Activated gamma-delta T cell (primary cell): ENCODE data around the gene ACTMAP.
"Not testable (repeated sequence)": the region's sequence is repeated elsewhere in the genome, so short reads cannot be mapped to it uniquely, and the experiment has no call there.

Source experiments
- DNase-seq: peaks from one replicate; lab custom pipeline; 2025; lab: John Stamatoyannopoulos, UW

Gene ACTMAP

GRCh38 chr19:40776364-40776763, 26.1 kb upstream of the ACTMAP start:
- DNase-seq: no peak

DNA sequence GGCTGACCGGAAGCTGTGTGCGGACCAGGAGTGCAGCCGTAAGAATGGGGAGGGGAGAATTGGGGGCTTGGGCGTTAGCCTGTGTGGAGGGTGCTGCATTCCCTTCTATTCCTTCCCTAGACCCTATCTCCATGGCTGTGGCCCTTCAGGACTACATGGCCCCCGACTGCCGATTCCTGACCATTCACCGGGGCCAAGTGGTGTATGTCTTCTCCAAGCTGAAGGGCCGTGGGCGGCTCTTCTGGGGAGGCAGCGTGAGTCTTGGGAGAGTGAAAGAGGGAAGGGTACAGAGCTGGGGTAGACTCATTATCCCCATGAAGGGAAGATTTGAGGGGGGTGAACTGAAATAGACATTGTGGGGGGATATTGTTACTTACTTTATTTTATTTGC, 25.4 kb upstream of the ACTMAP start:
- DNase-seq: no peak

DNA sequence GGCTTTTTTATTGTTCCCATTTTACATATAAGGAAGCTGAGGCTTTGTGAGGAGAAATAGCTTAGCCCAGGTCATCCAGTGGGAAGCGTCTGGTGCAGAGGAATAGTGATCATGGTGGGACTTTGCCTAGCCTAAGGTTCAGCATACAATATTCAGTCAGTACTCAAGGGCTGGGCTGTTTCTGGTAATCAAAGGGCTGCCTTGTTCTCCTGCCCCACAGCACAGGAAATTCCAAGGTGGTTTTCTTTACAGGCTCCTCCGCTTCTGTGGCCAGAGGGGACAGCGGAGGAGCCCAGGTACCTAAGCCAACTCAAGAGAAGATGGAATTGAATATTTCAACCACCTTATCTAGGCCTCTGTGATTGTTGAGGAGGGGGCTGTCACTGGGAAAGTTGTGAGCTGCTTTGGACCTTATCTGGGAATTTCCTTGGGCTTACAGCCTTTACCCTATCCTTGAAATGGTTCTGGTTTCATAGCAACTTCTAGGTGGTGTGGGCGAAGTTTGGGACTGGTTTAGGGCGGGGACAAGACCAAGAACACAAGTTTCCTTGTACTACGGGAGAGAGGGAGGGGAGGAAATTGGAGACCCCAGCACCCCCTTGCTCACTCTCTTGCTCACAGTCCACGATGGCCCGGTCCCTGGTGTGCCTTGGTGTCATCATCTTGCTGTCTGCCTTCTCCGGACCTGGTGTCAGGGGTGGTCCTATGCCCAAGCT, 24.8 kb upstream of the ACTMAP start, which contains the start of gene MIA:
Gene MIA (plus strand): TSS at position 606 of the 716 bp plus-strand sequence. CDS start 22 bp downstream, at position 628.
- DNase-seq: no peak

DNA sequence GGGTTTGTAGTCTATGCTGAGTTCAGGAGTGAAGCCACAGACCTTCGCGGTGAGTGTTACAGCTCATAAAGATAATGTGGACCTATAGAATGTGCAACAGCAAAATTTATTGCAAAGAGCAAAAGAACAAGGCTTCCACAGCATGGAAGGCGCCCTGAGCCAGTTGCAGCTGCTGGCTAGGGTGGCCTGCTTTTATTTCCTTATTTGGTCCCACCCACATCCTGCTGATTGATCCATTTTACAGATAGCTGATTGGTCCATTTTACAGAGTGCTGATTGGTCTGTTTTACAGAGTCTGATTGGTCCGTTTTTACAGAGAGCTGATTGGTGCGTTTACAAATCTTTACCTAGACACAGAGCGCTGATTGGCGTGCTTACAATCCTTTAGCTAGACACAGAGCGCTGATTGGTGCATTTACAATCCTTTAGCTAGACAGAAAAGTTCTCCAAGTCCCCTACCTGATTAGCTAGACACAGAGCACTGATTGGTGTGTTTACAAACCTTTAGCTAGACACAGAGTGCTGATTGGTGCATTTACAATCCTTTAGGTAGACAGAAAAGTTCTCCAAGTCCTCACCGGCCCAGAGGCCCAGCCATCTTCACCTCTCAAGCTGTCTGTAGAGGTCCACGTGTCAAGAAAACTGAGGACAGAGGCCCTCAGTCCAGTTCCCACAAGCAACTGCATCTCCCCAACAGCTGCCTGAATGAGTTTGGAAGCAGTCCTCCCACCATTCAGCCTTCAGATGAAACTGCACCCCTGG, 21.0 kb upstream of the ACTMAP start:
- not testable (repeated sequence) for DNase-seq

DNA sequence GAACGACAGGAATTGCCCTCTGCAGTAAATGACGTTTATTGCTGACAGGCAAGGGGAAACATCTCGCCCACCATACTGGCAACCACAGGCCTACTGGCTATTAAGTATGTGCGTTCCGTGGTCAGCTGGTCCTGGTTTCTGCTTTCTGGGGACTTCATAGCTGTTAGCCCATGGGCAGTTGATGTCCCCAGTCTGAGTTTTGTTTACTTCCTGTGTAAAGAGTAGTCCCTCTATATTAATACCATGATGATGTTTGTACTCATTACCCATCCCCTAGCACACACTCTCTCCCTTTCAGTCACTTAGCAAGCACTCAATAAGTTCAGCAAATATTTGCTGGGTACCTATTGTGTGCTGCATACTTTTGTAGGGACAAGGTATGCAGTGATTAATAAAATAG, 18.6 kb upstream of the ACTMAP start:
- no peak for DNase-seq

DNA sequence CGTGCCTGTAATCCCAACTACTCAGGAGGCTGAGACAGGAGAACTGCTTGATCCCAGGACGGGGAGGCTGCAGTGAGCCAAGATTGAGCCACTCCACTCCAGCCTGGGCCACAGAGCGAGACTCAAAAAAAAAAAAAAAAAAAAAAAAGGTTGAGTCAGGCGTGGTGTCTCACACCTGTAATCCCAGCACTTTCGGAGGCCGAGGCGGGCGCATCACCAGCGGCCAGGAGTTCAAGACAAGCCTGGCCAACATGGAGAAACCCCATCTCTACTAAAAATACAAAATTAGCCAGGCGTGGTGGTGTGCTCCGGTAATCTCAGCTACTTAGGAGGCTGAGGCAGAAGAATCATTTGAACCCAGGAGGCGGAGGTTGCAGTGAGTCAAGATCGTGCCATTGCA, 16.1 kb upstream of the ACTMAP start:
- not testable (repeated sequence) for DNase-seq

DNA sequence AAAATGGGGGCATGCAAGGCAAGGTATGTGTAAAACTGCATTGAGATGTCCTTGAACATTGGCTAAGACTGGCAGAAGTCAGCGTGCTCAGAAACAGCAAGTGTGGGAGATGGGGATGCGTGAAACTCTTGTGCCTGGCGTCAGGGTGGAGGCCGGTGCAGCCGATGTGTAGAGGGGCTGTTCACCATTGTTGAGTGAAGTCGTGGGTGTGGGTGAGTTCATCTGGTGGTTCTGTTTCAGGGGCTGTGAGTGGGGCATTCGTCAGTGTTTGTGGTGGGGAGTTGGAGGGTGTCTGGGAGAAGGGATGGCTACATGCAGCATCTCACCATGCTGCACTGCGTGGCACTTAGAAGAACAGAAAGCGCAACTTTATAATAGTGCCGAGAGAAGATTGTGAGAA, 13.7 kb upstream of the ACTMAP start:
- DNase-seq: no peak

- DNase-seq: no peak
Measured at GRCh38 chr19:40763526-40763925, 13.2 kb upstream of the ACTMAP start.

DNA sequence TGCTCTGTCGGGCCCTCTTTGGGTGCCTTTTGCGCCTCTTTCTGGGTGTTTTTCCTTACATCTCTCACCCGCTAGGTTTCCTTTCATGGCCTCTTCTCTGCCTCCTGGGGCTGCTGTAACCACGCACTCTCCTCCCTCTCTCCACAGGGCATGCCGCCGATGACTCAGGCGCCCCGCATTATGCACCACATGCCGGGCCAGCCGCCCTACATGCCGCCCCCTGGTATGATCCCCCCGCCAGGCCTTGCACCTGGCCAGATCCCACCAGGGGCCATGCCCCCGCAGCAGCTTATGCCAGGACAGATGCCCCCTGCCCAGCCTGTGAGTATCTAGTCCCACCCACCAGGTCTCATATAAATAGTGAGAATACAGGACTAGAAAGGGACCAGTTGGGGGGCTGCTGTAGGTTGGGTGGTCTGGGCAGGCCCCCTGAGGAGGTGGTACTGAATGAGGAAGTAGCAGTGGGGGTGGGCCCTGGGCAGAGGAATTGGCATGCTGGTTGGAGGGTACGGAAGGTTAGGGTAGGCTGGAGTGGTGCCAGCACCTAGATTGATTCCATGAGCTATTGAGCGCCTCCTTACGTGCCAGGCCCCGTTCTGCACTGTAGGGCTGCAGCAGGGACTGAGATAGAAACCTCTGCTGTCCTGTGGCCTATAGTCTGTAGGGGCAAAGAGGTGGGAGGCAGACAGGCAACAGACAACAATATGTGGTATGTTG, 12.6 kb upstream of the ACTMAP start:
- DNase-seq: no peak

DNA sequence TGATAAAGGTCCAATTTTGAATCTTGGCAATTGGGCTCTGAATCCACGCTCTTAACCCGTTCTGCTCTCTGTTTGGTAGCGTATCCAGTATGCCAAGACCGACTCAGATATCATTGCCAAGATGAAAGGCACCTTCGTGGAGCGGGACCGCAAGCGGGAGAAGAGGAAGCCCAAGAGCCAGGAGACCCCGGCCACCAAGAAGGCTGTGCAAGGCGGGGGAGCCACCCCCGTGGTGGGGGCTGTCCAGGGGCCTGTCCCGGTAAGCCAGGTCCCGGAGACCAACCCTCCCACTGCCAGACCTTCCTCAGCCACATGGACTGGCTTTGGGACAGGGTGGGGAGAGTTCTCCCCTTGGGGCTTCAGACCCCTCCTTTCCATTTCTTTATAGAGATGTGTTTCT, 9.1 kb upstream of the ACTMAP start:
- no peak for DNase-seq

DNA sequence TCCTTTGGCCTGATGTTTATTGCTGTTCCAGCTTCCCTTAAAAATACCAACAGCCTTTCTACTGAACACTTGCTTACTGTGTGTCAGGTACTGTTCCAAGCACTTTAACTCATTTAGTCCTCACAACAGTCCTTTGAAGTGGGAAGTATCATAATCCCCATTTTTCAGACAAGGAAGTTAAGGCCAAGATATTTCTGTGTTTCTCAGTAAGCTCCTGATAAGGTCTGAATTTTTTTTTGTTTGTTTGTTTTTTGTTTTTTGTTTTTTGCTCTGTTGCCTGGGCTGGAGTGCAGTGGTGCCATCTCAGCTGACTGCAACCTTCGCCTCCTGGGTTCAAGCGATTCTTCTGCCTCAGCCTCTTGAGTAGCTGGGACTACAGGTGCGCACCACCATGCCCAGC, 8.2 kb upstream of the ACTMAP start:
- DNase-seq: no peak

DNA sequence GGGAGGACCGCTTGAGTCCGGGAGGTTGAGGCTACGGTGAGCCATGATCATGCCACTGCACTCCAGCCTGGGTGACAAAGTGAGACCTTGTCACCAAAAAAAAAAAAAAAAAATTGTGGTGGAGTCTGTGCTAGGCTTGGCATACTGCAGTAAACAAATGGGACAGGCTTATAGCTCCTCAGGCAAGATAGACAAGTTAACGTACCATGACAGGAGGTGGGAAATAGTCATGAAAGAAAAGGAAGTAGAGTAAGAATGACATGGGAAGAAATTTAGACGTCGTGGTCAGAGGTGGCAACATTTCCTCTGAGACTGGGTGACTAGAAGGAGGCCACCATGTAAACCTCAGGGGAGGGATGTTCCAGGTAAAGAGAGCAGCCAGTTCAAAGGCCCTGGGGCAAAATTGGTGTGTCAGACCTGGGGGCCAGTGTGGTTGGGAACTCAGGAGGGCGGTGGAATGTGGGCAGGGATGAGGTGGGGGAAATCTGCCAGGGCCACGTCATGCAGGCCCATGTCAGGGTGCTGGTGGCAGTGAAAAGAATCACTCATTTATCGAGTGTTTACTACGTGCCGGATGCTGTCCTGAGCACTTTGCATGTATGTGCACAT, 6.3 kb upstream of the ACTMAP start:
- no peak for DNase-seq

DNA sequence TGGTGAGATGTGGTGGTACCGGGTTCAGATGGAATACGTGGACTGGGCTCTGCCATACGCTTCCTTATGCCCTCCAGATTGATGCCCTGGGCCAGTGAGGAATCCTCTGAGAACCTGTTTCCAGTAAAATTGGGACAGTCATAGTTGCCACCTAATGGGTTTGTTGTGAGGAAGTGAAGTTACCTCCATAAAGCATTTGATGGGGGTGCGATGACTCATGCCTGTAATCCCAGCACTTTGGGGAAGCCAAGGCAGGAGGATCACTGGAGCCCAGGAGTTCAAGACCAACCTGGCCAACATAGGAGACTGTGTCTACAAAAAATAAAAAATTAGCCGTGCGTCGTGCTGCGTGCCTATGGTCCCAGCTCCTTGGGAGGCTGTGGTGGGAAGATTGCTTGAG, 5.5 kb upstream of the ACTMAP start:
- DNase-seq: no peak

DNA sequence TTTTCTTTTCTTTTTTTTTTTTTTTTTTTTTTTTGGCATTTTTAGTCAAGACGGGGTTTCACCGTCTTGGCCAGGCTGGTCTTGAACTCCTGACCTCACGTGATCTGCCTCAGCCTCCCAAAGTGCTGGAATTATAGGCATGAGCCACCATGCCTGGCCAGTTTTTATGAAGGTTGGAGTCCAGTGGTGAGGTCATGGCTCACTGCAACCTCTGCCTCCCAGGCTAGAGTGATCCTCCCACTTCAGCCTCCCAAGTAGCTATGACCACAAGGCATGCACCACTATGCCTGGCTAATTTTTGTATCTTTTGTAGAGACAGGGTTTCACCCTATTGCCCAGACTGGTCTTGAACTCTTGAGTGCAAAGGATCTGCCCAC, 5.0 kb upstream of the ACTMAP start:
- no peak for DNase-seq

DNA sequence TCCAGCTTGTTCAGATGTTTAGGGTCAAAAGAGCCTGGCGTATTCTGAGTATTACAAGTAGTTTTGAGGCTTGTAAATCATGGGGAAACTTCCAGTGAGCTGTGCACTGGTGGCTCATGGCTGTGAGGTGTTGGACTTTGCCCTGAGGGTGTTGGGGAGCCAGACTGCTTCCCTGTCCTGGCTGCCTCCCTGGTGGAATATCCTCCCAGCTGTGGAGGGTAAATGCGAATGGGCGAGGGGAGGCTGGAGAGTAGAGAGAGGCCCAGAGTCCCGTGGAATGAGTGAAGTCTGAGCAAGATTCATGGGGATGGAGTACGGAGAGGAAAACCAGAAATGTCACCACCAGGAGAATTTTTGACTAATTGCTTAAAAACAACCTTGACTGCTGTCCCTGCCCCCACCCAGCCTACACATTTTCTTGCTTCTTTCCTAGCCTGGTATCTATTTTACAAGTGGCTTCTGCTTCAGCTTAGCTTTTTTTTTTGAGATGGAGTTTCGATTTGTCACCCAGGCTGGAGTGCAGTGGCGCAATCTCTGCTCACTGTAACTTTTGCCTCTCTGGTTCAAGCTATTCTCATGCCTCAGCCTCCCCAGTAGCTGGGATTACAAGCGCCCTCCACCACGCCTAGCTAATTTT, 4.5 kb upstream of the ACTMAP start:
- DNase-seq: no peak

- no peak for DNase-seq
Measured at GRCh38 chr19:40752257-40752781, 2.0 kb upstream of the ACTMAP start.

DNA sequence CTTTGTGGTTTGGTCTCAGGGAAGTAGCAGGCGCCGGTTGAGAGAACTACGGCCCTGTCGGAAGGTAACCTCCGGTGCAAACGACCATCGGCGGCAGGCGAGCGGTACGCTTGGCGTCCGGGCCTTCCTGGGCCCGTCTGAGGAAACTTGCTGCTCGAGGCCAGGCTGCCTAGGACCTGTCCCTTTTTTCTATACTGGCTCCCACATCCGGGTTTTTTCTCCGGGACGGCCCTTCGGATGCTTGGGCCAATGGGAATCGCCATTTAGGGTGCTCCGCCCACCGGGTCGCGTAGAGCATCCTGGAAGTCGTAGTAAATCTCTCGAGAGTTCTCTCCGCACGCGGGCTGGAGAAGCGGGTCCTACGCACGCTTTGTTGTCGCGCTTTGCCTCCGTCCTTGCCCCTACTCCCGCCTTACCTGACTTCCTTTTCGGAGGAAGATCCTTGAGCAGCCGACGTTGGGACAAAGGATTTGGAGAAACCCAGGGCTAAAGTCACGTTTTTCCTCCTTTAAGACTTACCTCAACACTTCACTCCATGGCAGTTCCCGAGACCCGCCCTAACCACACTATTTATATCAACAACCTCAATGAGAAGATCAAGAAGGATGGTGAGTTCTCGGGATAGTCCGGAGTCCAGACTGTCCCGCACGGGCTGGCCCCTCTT, 729 bp upstream of the ACTMAP start, which contains the start of gene SNRPA:
Gene SNRPA (plus strand): TSS at position 330 of the 664 bp plus-strand sequence. CDS start 206 bp downstream, at position 536.
- peak; percentile 69 for DNase-seq

DNA sequence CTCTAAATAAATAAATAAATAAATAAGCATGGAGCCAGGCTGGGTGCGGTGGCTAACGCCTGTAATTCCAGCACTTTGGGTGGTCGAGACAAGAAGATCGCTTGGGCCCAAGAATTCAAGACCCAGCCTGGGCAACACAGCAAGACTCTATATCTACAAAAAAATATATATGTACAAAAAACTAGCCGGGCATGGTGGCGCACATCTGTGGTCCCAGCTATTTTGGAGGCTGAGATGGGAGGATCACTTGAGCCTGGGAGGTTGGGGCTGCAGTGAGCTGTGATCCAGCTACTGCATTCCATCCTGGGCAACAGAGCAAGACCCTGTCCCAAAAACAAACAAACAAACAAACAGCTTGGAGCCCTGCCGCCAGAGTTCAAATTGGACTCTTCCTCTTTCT, 2.7 kb downstream of the ACTMAP start:
- no peak for DNase-seq

- DNase-seq: no peak
Measured at GRCh38 chr19:40745402-40745780, 4.9 kb downstream of the ACTMAP start.

DNA sequence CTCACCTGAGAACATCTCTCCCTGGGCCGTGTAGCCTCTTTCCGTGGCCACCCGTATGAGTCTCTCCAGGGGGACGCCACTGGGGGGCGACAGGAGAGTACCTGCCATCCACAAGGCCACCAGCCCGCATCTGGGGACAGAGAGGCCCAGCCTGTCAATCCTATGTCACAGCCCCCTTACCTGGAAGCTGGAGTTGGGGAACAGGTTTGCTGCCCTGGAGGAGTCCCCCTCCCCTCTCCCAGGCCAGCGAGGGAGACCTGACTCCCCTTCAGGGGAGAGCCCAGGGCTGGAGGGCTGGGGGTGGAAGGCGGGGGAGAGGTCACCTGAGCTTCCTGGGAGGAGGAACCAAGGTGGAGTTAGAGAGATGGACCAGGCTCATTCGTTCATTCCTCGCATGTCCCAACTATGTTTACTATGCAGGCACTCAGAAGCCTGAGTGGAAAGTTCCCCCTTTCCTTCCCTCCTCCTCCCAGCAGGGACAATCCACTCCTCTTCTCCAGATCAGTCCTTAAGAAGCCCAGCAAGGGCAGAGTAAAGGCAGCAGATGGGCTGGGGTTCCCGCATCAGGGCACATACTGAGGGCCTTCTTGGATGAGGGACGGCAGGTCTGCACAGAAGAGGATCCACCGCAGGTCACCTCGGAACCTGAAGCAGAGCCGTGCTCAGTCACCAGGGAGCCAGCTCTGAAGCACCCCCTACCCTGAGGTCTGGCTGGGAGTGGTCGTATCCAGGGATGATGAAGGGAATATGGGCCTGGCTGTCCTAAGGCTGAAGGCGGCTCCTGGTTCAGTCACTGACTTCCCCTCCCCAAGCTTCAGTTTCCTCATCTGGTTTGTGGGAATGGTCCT, 5.5 kb downstream of the ACTMAP start:
- no peak for DNase-seq
